Prostate gland (tissue), 2 donors: ENCODE results near the gene CHN1.

Experiments used
- CTCF ChIP-seq, 4 experiments: fragments of 200-600 bp in 2 of 4; fragments of 450-650 bp in 2 of 4; sonication (generic) in 2 of 4; IDR thresholded peaks; 1 replicate in 3 of 4; 2 replicates in 1 of 4; pipeline ENCODE4 v1.5.1; 2016 to 2019; ENCODE audit warnings: antibody characterized with exemption in 4 of 4, mild to moderate bottlenecking in 2 of 4, moderate library complexity in 2 of 4
- POLR2A ChIP-seq: fragments of 450-650 bp; IDR thresholded peaks from one replicate; pipeline ENCODE4 v1.6.1; 2016; ENCODE audit warnings: antibody characterized with exemption, mild to moderate bottlenecking
- POLR2AphosphoS5 ChIP-seq: sonication (generic); formaldehyde crosslinking; IDR thresholded peaks from one replicate; pipeline ENCODE4 v1.6.1; 2017; ENCODE audit warnings: antibody characterized with exemption

GRCh38 chr2:175004980-175005732, at the start of gene CHN1:
- no peak for TF ChIP-seq CTCF (IDR thresholded peaks at IDR 0.05)
- no peak for TF ChIP-seq POLR2A
- no peak for TF ChIP-seq POLR2AphosphoS5
